Right lung (tissue), 5 donors: Measurements from ENCODE around the gene FNDC3B. TPM values are rescaled to one million over a fixed set of nuclear protein-coding genes. Genes with fewer than 3 reads are reported as not detected.

Source experiments
- DNase-seq, 2 donors: peaks; one replicate each; pipeline ENCODE4 v3.0.0-alpha.2; 2013
- polyA plus RNA-seq, 5 donors: library from polyadenylated mRNA; unstranded; fragments of 120-200 nt; gene quantifications; one replicate each; pipeline versions ENCODE4 v1.2.1 to v1.2.3, GENCODE V29; 2013; ENCODE audit warnings: inconsistent platforms in 1 of 5, low replicate concordance in 1 of 5; ENCODE audit not compliant: insufficient read length in 5 of 5, insufficient read depth in 1 of 5

The FNDC3B gene
- polyA plus RNA-seq, 5 donors = 27.6 to 52.1 (median 40.2) TPM

DNA sequence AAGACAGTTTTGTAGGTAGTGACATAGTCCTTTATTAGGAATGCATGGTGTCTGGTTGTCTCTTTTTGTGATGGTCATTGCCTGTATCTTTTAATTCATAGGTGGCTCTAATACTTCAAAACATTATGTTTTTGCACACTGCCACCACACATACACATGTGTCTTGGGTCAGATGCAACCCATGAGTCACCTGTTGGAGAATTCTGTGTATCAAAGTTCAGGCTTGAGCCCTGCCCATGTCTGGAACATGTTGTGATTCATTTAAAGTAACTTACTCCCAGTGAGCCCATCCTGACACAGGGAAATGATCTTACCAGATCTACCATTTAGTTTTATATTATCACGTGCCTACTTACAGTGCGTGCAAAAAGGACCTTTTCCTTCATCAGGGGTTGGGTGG, 266.2 kb downstream of the FNDC3B start:
- DNase-seq = no peak

DNA sequence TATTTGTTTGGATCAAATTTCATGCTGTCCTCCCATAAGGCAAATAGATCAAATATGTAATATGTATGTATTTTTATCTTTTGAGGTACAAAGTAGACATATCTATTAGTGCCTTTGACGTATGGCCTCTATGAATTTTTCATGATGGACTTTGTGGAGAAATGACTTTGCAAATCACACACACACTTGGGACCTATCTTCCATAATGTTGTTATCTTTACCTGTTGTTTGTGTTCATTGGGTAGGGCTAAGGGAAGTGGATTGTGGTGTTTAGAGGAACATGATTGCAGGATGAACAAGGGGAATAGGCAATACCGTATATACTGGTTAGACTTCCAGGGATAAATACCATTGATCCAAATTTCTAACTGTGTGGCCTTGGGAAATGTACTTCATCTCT, 266.6 kb downstream of the FNDC3B start:
- no peak for DNase-seq

DNA sequence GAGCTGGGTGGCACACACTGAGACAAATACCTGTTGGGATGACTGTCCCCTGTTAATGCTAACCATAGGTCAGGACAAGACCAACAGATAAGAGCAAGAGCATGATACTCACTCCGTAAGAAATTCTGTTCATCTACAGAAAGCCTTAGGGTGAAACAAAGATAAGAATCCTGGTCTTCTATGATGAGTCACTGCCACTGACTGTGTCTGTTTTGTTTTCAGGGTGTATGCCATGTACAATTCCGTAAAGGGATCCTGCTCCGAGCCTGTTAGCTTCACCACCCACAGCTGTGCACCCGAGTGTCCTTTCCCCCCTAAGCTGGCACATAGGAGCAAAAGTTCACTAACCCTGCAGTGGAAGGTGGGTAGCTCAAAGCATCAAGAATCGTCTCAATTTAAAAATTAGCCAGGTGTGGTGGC, 267.8 kb downstream of the FNDC3B start:
- no peak for DNase-seq

DNA sequence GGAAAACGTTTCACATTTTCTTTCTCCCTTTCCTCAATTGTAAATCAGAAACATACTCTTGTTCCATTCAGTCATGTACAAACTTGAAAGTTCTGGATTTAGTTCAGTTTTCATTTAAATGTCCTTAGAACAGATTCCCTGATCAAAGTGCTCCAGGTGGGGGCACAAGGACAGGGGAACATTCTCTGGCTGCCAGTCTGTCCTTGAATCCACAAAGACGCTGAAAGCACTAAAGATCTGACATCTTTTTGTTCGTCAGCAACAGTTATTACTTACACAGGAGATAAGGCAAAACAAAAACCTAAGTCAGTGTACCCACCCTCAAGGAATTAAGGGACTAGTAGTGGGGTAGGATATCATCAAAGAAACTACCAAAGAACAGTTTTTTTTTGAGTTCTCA, 269.7 kb downstream of the FNDC3B start:
- DNase-seq = no peak

DNA sequence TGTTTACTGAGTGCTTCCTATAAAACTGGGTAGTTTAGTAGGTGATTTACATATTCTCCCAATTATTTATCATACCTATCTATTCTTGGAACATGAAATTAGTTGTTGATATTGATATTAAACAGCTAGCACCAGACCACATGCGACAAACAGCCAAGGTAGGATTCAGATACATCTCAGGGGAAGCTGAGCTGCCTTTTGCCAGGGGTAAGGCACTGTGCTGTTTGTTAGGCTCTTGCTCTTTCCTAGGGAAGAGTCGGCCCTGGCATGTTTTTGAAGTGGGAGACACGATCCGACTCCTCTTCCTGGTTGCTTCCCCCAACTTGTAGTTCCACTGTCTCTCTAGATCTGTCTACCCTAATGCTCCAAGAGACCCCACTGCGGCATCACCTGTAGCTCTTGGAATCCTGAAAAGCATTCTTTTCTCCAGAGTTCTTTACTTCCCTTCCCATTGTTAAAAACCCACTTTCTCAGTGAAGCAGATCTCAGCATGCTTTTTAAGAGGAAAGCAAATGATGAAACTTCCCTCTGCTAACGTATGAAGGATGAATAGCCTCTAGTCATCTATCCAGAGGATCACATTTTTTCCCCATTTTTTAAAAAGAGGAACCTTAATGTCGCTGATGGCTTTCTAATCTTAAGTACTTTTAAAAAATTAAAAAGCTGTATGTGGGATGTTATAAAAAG, 270.5 kb downstream of the FNDC3B start:
- DNase-seq = no peak

DNA sequence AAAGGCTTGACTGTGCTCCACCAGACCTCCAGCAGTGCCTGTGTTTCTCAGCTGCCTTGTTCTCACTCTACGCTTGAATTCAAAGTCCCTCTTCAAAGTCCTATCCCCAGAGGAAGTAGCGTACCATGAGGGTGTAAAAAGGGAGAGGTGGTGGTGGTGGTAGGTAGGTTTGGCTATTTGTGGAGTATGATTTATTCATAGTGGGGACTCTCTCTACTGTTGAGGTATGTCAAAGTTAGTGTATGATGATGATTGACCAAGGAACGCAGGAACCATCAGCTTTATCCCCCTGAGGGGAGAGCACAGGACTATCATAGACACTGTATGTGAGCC, 271.0 kb downstream of the FNDC3B start:
- DNase-seq = no peak

DNA sequence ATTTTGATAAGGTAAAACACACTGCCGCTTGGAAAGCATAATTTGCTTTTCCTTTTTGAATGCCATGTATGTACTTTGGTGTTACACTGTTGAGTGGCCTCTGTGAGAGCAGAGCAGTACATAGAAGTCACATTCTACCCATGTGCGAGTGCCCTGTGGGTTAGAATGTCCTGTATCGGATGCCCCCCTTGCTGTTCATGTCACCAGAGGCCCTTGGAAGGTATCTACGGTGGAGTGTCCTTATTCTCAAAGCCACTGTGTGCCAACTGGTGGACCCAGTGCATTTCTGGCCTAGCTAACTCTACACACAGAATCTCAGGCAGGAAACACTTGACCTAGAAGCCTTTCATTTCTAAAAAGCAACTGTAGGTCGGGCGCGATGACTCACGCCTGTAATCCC, 271.8 kb downstream of the FNDC3B start:
- no peak for DNase-seq

DNA sequence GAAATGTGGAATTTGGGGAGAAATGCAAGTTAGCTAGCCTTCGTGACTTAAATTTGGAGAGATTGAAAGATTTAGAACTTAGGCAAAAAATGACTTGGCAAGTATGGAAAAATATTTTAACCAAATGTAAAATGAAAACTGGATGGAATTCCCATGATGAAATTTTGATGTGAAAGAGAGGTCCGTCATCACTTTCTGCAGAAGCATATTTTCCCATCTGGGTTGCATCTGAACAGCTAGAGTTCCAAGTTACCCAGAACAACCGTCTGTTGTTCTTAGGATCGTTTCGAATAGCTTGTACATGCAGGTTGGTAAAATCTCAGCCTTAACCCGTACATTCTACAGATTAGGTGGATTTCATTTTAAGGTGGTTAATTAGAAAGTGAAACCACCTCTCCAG, 272.6 kb downstream of the FNDC3B start:
- no peak for DNase-seq

DNA sequence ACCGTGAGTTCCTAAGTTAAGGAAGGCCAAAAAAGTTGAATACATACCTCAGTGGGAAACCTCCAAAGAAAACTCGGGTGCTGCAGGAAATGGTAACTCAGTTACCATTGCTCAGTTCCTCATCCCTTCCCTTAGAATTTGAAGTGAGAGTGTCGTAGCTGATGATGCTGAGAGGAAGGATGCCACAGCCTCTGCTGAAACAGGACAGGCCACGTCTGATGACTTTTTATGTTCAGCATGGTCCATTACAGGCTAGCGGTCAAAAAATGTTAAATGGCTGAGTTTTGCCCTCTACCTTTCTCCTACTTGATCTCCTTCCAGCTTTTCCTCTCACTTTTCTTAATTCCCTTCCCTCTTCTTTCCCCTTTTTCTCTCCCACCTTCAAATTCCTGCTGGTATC, 273.3 kb downstream of the FNDC3B start:
- no peak for DNase-seq

DNA sequence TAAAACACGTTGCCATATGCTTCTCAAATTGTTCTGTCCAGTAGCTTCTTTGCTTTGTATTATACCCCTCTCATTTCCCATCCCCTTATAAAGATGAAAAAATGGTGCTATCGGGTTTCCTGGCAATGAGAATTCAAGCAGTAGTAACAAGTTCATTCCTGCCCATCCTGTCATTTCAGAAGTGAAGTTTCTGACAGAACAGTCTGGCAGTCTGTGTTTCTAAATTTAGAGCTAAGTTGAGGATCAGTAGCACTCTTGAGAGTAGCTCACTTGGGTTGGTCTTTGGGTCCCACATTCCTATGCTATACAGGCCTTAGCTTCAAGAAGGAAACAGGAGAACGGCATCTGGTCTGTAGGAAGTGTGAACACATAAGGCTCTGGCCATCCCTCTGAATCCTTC, 274.3 kb downstream of the FNDC3B start:
- no peak for DNase-seq

DNA sequence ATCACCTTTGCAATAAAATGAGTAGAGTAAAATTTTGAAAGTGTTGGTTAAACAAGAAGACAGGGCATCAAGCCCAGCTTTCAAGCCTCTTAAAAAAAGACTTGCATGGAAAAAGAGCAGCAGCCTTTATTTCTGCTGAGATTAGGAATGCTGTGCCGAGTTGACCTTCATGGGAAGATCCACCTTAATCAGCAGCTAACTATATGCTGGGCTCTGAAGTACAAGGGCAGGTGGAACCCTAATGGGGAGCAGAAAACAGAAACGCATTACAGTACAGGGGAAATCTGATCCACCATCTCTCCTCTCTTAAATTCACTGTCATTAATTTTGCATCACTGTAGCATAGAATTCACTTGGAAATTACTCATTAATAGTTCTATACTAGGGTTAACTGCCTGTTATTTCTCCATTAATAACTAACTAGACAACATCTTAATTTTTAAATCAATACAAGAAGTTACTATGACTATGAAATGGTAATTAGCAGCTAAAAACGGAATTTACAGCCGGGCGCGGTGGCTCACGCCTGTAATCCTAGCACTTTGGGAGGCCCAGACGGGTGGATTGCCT, 275.3 kb downstream of the FNDC3B start:
- no peak for DNase-seq

DNA sequence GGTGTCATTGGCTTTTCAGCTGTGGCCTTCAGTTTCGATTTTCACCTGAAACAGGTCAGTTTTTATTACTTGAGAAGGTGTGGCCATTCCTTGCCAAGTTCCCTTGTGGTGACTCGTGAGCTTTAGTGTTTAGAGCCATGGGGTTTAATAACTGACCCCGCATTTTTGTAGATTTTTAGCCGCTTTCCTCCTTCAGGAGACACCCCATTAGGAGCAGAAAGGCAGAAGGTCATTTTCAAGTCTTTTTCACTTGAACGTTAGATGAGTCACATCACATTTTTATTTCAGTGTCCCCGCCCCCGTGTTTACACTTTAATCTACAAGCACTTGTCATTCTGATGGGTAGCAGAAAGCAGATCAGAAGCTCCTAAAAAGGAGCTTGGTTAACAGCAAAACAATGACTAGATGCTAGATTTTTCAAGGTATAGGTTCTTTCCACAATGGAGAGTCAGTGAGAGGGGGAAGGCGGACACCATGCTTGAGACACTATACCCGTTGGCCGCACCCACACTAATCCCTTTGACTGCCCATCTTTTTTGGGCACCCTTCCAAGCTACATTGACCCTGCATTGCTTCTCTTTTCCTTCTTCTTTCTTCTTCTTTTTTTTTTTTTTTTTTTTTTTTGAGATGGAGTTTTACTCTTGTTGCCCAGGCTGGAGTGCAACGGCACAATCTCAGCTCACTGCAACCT, 276.2 kb downstream of the FNDC3B start:
- no peak for DNase-seq

DNA sequence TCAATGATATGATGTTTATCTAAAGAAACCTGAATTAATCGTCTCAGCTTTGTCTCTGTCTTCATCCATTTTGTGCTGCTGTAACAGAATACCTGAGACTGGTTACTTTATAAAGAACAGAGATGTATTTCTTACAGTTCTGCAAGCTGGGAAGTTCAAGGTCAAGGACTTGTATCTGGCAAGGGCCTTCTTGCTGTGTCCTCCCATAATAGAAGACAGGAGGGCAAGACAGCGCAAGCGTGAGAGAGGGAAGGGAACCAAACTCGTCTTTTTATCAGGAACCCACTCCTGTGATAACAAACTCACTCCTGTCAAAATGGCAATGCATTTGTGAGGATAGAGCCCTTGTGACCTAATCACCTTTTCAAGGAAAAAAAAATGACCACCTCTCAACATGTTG, 277.4 kb downstream of the FNDC3B start:
- DNase-seq = no peak

DNA sequence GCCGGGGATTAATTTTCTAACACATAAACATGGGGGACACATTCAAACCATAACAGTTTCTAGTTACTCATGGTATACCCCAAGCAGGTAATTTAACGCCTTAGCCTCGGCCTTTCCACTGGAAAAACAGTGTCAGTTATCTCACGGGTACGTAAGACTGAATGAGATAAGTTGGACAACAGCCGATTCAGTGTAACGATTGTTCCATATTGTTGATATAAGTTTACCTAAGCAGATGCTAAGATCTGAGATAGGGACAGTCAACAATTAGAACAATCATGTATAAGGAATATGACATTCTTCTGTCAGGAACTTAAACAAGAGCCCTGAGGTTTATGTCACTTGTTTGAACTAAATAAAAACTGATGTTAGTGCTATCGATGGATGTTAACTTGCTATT, 278.1 kb downstream of the FNDC3B start:
- no peak for DNase-seq

DNA sequence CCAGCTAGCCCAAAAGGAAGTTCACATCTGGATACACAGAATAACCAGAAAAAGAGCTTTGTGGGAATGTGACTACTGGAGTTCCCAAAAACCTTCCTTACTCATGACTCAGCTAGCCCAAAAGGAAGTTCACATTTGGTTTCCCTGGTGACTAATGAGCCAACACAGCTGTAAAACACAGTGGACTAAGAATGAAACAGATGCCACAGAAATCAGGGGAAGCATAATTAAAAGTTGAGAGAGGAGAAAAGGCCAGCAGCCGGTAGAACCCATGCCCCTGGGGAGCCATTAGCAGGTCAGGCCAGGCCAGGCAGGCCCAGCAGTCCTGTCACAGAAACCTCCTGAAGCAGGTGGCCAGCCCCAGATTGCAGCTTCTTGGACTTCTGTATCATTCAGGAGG, 278.6 kb downstream of the FNDC3B start:
- peak; percentile 51 to 69 for DNase-seq

DNA sequence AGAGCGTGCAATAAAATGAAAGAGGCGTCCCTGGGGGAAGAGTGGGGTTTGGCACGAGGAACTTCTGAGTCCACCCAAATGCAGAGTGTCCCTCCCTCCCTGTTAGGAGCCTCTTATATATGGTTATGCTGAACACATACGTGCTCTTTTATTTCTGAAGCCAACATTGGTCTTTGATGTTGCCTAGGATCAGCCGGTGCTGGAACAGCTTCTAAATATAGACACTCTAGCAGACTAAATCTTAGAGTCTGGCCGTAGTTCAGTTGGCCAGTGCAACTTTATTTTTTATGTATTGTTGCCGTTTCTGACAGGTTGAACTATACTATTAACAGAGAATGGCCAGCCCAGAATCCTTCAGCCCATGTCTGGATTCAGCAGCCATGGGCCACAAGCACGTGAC, 280.2 kb downstream of the FNDC3B start:
- no peak for DNase-seq

DNA sequence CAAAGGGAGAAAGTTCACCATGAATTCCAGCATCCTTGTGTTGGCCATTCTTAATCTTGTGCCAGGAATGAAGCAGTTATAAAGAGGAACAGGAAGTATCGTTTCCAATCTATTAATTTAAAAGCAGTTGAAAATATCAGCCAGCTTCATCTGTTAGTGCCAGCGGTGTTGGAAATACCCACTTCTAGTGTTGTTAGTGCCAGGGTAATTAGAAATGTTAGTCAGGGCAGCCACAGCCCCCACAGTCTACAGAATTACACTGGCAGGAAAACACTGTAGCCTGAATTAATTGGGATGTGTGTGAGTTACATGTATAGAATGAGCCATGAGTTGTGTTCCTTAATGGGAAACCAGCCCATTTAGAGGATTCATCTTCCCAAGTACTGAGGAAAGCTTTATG, 281.1 kb downstream of the FNDC3B start:
- no peak for DNase-seq

DNA sequence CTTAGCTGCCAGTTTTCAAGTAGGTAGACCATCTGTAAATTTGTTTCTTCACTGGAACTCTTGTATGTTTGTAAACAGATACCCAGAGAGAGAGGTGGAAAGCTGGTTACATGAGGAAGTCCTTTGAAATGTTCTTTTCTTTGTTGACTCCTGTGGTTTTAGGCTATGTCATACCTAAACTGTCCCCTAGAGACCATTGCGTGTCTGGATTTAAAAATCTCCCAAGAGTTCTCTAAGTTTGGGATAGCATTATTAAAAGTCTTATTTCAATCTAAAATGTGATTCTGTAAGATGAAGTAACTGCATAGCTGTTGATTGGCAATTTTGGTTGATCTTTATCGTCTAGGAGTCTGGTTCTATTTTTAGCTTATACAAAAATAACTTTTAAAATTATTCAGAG, 281.7 kb downstream of the FNDC3B start:
- DNase-seq = no peak

DNA sequence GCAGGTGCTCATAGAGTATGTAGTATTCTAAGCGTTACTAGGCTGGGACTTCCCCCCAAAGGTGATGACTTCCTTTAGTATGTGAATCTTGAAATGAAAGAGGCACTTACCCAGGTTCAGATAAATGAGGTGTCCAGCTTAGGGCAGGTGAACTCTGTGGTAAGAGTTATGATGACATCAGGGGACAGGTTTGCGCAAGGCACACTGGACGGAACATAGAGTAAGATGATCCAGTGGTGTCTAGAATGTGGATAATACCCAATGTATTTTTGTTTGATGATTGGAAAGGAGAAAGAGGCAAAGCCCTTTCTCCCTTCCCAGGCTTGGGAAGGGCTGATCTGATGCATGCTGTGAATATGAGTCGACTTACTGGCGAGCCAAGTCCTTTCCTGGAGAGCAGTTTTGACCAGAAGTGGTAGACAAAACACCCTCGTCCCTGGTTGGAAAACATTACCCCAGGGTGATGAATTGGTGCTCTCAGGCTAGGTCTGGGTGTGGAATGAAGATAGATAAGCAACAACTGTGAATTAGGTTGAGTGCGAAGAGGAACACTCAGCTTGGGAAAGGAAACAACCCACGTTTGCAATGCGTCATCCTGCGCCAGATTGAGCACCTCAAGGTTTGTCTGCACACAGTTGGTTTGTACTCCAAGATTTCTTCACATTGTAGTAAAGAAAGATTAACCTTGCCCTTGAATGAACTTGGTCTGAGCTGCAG, 284.7 kb downstream of the FNDC3B start:
- no peak for DNase-seq

DNA sequence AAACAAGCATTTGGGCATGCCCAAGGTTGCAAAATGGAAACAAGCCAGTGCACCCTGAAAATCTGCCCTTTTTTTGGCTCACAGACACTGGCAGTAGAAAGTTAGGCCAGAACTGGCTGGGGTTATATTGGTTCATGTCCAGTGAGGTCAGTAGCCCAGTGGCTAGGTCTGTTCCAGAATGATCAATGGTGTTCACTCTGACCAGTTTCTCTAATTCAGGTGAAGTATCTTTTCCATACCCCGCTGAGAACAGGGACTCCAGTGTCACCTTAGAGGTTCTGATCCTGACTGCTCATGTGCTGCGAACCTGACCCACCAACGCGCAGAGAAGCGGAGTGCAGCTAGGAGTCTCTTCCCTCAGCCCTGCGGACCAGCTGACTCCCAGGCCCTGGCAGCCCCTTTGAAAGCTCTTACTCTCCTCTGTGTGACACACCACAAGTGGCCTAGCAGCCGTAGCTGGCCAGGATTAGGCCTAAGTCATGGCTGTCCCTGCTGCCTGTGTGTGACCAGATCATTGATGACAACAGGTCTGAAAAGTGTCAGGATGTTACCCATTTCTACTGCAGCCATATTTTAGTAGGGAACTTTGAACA, 285.3 kb downstream of the FNDC3B start:
- DNase-seq = no peak

DNA sequence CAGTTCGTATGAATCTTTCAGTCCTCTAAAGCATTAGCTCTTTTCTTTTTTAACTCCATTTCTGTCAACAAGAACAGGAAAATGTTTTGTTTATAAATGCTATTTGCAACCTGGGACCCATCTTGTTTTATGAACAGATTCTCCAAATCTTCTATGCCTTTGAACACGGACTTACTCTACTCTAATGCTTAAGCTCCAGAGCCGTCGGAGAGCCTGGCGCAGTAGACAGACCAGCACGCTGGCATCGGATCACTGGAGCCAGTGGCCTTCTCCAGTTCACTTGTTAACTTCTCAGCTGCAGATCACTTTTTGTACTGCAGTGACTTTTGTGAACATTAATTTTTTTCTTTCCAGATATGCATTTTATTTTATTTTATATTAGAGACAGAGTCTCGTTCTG, 286.1 kb downstream of the FNDC3B start:
- DNase-seq = no peak

DNA sequence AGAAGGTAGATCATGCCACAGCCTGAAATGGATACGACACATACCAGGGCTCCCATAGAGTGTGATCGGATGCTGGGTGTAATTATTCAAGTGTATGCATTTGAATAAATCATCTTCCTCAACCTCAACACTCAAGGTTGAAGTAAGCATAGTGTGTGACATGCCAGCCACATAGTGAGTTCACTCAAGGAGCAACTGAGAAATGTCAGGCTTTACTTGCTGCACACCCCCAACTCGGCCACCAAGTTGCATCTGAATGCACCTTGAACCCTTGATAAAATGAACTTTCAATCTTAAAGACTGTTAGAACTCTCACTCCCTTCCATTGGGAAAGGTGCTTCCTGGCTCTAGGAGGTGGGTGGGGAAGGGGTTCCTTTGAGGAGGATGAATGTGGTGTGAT, 287.6 kb downstream of the FNDC3B start:
- no peak for DNase-seq

DNA sequence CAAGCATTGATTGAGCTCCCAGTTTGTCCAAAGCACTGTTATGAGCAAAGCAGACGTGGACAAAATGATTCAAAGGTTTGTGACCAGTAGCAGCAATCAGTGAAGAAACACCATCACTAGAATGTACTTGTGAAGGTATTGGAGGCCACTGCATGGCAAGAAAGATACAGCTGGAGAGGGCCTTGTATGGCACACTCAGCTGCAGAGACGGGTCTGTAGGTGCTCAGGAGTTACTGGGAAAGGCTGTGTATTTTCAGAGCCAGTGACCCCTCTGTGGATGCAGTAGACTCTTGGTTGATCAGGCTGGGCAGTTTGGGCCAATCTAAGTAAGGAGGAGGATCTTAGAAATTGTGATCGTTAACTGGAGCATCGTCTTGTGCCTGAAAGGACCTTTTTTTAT, 288.9 kb downstream of the FNDC3B start:
- no peak for DNase-seq
